ENCODE measurements around the gene EMSY.

- TF ChIP-seq CTCF (optimal IDR thresholded peaks at IDR 0.05 in 1 of 3, IDR thresholded peaks at IDR 0.05 in 1 of 3, conservative IDR thresholded peaks at IDR 0.05 in 1 of 3; ENCODE audit: extremely low read depth in 1 of 3, insufficient read depth in 2 of 3, low read length in 3 of 3) (no peak), EZH2 (IDR thresholded peaks at IDR 0.05; ENCODE audit: low read length) (no peak)
Measured at GRCh38 chr11:76523786-76524436, 79.1 kb downstream of the EMSY start.

All from keratinocyte (primary cell).